Kidney glomerular epithelial cell (primary cell): ENCODE results near the gene ADAM8.

Experiments used
- DNase-seq: peaks from one replicate; lab custom pipeline; 2025; lab: John Stamatoyannopoulos, UW

ADAM8 gene

GRCh38 chr10:133308421-133309099 lies 31.9 kb upstream of the ADAM8 start, which contains the start of the genes TUBGCP2 and ZNF511:
TUBGCP2 (minus strand) TSS chr10:133308872; CDS start chr10:133302941, 5,931 bp downstream.
ZNF511 (plus strand) TSS chr10:133308914; CDS start chr10:133308944, 30 bp downstream.
- peak; percentile 55 for DNase-seq

DNA sequence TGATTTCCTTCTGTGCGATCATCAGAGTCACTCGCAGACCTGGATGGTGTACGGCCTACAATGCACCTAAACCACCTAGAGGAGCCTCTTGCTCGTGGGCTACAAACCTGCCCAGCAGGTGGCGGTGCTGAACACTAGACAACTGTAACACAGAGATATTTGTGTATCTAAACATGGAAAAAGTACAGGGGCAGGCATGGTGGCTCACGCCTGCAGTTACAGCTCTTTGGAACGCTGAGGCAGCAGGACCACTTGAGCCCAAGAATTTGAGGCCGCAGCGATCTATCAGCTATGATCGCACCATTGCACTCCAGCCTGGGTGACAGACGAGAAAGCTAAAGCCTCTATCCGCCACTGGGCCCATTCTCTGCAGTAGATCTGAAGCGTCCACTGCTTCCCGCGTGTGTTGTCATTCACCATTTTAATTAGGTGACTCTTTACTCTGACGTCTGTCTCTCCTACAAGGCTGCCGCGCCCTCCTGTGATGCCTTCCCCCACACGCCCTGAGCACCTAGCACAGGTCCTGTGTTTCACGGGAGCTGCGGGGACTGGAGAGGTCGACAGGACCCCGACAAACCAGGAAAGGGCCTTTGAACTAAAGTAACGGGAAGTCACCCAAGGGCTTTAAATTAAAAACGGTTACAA lies 31.2 kb upstream of the ADAM8 start:
- peak; percentile 72 for DNase-seq

DNA sequence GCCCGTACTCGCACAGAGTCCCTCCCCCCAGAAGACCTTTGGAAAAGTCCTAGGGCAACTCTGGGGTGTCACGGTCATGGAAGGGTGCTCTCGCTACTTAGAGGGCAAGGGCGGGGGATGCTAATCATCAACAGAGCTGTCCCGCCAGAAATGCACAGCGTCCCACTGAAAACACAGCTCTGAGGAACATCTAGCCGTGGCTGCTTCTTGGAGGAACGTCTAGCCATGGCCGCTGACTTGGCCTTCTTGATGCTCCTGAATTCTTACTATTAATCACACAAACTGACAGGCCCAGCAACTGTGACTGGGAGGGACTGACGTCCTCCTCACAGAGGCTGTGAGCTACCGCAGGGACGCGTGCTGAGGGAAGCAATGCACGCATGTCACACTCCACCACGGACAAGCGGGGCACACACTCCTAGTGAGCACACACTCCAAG lies 30.3 kb upstream of the ADAM8 start:
- DNase-seq: no peak

DNA sequence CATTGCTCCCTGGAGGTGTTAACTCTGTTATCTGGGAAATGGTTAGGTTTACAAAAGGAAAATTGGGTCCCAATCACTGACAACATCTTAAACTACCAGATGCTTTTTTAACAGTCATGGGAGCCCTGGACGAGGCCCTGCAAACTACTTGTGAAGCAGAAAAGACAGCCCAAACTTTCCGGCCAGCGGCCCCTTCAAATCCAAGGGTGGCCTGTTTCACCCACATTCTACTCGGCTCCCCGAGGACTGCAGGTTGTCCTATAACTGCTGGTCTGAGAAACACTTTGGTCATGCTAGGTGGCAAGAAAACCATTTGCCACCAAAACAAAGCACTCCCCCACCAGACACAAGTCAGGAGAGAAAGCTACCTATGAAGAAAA lies 29.4 kb upstream of the ADAM8 start:
- DNase-seq: no peak

GRCh38 chr10:133303206-133303605 lies 26.5 kb upstream of the ADAM8 start:
- no peak for DNase-seq

DNA sequence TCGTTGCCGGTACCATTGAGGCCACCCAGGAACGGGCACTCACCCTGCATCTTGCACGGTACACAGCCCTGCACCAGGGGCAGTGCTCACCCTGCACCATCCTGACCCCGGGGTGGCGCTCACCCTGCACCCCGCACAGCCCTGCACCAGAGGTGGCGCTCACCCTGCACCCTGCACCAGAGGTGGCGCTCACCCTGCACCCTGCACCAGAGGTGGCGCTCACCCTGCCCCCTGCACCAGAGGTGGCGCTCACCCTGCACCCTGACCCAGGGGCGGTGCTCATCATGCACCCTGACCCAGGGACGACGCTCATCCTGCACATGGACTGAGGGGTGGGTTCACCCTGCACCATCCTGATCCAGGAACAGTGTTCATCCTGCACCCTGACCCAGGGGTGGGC lies 25.6 kb upstream of the ADAM8 start:
- DNase-seq: no peak

- no peak for DNase-seq
Measured at GRCh38 chr10:133299738-133300137, 23.1 kb upstream of the ADAM8 start.

DNA sequence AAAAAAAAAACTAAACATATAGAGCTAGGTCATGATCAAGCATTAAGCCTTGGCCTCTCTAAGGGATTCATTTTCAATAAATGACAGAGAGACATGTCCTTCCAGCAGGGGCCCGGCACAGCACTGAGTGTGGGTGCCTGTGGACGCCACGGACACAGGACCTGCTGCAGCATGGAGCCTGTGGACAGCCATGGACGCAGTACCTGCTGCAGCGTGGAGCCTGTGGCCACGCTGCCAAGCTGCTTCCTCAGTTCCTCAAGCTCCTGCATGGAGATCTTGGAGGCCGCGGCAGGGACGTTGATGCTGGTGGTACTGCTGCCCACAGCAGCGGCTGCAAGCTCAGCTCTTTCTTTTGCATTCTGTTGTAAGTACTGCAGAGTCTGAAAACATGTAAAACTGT lies 22.6 kb upstream of the ADAM8 start:
- no peak for DNase-seq

- no peak for DNase-seq
Measured at GRCh38 chr10:133298466-133298865, 21.8 kb upstream of the ADAM8 start.

DNA sequence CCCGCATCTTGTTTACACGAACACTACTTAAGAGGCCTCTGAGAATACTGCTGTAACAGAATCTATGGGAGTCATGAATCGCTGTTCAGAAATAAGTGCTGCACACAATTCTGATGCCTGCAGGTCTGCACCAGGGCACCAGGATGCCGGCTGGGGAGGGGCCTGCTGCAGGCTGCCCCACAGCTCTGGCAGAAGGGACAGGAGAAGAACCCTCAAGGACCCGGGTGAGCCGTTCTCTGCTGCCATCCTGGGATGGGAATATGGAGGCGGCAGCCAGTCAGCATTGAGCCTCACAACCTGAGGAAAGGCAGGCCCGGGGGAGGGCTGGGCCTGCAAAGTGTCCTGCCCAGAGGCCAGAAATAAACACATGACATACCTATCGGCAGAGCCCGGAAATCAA lies 20.8 kb upstream of the ADAM8 start:
- DNase-seq: no peak

- DNase-seq: no peak
Measured at GRCh38 chr10:133295426-133296320, 19.0 kb upstream of the ADAM8 start.

DNA sequence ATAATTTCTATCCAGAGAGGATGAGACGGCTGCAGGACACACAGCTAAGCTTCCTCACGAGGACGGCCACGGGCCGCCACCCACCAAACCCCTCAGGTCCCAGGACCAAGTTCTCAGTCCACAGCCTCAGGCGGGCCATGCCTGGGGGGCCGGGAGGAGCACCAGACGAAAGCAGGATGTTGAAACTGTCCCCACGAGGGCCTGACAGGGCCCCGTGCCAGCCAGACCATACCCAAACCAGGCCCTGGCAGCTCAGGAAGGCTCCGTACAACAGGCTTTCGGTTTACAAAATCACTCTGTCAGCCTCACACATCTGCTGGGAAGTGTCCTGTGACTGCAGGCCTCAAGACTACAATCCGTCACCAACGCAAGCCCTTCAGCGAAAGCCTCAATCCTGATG lies 17.5 kb upstream of the ADAM8 start:
- no peak for DNase-seq

GRCh38 chr10:133293810-133294119 lies 17.1 kb upstream of the ADAM8 start:
- DNase-seq: no peak

DNA sequence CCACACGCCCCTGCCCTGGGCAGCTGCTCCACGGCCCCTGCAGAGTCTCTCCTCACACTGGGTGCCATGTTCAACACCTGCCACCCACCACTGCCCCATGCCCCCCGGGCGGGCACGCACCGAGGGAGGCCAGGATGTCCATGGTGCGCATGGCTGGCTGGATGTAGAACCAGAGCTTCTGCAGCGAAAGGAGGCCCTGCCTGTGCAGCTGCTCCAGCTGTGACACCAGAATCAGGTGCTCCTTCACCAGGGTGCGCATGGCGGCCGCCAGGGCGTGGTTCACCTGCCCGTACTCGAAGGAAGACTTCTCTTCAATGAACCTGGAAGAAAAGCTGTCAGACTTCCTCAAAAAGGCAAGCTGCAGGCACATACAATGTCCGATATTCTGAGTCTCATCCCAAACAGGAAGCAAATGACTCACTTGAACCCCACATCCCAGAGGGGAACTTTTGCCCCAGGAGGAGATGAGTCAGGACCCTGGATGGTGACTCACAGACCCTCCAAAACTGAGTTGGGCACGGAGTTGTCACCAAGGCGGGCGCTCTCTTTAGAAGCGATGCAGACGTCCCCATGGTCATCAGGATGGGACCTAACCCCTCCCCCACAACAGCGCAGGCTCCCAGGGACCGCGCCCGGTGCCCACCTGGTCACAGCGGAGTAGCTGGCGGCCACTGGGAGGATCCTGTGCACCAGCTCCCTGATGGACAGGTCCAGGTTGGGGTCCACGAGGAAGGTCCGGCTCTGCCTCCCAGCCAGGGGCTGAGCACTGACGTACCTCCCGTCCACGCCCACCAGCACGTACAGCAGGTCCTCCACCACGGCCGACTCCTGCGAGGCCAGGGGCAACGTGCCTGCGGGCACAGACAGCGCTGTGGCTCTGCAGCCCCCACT lies 16.5 kb upstream of the ADAM8 start:
- DNase-seq: no peak

- no peak for DNase-seq
Measured at GRCh38 chr10:133289761-133290160, 13.1 kb upstream of the ADAM8 start.

DNA sequence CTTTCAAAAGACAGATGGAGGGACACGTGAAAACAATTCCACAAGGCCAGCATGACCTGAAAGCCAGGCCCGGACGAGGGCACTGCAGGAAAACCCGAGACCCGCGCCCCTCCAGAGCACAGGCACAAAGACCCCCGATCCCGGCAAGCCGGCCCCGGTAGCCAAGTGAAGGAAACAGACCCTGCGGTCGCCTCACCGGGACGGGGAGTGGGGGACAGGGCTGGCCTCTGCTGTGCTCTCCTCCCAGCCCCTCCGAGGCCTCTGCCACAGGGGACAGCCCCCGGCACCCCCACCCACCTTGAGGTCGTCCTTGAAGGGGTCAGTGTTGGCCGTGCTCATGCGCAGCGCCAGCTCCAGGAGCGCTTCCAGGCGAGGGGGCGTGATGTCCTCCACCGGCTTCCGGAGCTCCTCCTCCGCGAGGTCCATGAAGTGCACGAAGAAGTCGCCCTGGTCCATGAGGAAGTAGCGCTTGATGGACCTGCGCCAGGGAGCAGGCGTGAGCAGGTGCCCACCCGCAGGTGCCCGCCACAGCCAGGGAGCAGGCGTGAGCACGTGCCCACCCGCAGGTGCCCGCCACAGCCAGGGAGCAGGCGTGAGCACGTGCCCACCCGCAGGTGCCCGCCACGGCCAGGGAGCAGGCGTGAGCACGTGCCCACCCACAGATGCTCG lies 11.3 kb upstream of the ADAM8 start:
- DNase-seq: no peak

DNA sequence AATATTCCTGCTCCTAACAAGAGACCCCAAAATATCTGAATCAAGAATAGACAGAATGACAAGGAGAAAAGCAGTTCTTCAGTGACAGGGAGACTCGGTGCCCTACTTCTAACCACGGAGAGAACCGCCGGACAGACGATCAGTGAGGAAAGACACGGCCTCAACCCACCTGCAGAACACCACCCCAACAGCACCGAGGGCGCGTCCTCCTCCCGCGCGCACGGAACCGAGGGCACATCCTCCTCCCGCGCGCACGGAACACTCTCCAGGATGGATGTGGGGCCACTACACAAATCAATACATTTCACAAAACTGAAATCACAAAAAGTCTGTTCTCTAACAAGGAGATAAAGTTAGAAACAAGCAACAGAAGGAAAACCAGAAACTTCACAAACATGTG lies 9.7 kb upstream of the ADAM8 start:
- no peak for DNase-seq

DNA sequence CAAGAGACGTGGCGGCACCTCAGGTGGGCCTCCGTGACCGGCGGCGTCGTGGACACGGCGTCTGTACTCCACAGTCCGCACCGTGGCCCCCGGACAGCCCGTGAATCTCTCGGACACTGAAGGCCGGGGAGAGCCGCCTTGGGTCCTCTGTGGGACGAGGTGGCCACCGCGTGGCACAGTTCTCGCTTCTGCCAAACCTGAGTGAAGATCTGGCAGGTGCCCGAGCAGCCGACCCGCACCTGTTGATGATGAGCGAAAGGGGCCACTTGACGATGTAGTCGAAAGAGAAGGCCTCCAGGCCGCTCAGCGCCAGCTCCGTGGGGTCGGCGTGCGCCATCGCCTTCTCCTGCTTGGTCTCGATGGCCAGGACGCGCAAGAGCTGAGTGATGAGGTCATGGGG lies 8.5 kb upstream of the ADAM8 start:
- DNase-seq: no peak

- DNase-seq: no peak
Measured at GRCh38 chr10:133283931-133284330, 7.3 kb upstream of the ADAM8 start.

DNA sequence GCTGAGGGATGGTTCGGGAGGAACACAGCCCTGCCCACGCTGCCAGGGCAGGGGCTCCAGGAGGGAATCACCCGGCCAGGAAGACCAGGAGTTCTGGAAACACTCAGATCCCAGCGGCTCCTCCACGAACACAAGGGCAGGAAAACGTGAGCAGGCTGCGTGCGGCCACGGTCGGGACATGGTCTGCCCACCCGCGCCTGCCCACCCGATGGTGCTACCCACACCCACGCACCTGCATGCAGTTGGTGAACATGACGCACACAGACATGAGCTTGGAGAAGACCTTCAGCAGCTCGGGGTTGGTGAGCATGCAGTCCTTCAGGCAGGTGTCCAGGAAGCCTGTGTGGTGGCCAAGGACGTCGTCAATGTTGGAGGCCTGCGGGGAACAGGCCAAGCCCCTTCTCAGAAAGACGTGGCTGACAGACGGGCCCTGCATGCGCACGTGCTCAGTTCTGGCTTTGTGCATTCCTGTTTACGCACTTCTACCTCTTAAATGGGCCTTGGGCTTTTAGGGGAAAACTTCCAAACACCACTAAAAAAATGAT lies 6.2 kb upstream of the ADAM8 start:
- DNase-seq: no peak
